Measurements from ENCODE around the gene ANAPC5. TPM values are rescaled to one million over a fixed set of nuclear protein-coding genes. Genes with fewer than 3 reads are reported as not detected.

The ANAPC5 gene
- total RNA-seq, 1 donor from 2014 or later: 86.0 TPM

DNA sequence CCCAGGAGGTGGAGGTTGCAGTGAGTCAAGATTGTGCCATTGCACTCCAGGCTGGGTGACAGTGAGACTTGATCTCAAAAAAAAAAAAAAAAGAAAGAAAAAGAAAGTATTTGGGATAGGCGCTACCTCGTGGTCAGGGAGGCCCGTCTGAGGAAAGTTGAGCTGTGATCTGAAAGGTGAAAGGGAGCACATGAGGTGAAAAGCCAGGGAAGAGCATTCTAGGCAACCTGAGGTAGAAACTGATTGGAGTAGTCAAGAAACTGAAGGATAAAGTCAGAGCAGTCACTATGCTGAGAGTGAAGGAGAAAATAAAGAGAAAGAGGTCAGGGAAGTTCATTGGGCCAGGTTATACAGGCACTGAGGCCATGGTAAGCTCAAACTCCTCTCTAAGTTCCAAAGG lies 7.7 kb downstream of the ANAPC5 start:
- no peak overlapping the region for H3K27ac Mint-ChIP-seq (ENCODE audit: unreplicated experiment)
- no peak overlapping the region for H3K4me3 Mint-ChIP-seq (ENCODE audit: unreplicated experiment)
- no peaks in the 10 kb centered on the region for H3K4me1 Mint-ChIP-seq (ENCODE audit: low read depth, unreplicated experiment)
- no peaks in the 10 kb centered on the region for H3K9me3 Mint-ChIP-seq (ENCODE audit: unreplicated experiment)
- no peaks in the 10 kb centered on the region for H3K27me3 Mint-ChIP-seq (ENCODE audit: unreplicated experiment)
- peaks cover 3% of the 10 kb centered on the region for H3K36me3 Mint-ChIP-seq (ENCODE audit: unreplicated experiment)
- DNase-seq: no peak
- TF ChIP-seq, protein P1, sequence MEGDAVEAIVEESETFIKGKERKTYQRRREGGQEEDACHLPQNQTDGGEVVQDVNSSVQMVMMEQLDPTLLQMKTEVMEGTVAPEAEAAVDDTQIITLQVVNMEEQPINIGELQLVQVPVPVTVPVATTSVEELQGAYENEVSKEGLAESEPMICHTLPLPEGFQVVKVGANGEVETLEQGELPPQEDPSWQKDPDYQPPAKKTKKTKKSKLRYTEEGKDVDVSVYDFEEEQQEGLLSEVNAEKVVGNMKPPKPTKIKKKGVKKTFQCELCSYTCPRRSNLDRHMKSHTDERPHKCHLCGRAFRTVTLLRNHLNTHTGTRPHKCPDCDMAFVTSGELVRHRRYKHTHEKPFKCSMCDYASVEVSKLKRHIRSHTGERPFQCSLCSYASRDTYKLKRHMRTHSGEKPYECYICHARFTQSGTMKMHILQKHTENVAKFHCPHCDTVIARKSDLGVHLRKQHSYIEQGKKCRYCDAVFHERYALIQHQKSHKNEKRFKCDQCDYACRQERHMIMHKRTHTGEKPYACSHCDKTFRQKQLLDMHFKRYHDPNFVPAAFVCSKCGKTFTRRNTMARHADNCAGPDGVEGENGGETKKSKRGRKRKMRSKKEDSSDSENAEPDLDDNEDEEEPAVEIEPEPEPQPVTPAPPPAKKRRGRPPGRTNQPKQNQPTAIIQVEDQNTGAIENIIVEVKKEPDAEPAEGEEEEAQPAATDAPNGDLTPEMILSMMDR (IDR thresholded peaks at IDR 0.05; ENCODE audit: partially characterized antibody, unreplicated experiment): no peak

DNA sequence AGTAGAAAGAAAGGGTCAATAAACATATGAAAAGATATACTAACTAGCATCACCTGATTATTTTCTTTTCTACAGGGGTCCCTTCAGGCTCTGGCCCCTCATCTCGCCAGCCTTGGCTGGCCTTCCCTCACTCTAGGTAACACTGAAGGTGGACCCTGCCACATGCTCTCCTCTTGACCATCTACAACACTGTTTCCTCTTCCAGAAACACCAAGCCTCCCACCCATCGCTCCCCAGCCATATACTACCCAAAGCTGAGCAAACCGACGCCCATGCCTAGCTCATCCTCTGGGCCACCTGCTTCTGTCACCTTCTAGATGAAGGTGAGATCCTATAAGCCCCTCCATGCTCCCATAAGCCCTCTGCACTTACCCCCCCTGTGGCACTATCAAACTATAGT lies 14.8 kb downstream of the ANAPC5 start:
- no peaks in the 10 kb centered on the region for H3K36me3 Mint-ChIP-seq (ENCODE audit: unreplicated experiment)
- no peaks in the 10 kb centered on the region for H3K4me1 Mint-ChIP-seq (ENCODE audit: low read depth, unreplicated experiment)
- TF ChIP-seq, protein P1 (IDR thresholded peaks at IDR 0.05; ENCODE audit: partially characterized antibody, unreplicated experiment): no peak
- no peak overlapping the region for H3K4me3 Mint-ChIP-seq (ENCODE audit: unreplicated experiment)
- DNase-seq: no peak
- no peaks in the 10 kb centered on the region for H3K9me3 Mint-ChIP-seq (ENCODE audit: unreplicated experiment)
- no peak overlapping the region for H3K27ac Mint-ChIP-seq (ENCODE audit: unreplicated experiment)
- peaks cover 4% of the 10 kb centered on the region for H3K27me3 Mint-ChIP-seq (ENCODE audit: unreplicated experiment)

DNA sequence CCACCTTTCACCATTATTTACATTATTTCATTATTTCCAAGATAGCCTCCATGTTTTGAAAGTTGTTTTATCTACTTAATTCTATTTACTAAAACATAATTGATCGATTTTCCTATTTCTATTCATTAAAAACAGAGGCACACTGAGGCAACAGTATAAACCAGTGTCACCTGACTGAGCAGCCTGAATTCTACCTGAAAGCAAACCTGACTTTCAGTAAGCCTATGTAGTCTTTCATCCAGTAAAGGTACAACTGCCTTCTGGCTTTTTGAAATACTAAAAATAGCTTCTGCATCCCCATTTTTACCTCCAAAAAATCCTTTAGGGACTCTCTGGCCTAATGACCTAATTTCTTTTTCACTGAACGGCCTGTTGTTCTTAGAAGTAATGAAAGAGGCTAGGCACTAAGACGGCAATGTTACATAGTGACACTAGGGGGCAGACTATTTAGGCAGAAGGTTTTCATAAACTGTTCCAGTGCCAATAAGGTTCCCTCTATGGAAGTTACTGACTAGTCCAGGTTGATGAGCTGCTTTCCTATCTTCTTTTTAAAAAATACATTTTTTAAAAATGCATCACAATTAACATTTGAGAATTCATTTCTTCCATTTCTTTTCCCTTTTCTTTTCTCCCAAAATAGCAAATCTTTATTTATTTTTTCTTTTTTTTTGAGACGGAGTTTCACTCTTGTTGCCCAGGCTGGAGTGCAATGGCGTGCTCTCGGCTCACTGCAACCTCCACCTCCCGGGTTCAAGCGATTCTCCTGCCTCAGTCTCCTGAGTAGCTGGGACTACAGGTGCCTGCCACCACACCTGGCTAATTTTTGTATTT lies 17.5 kb downstream of the ANAPC5 start:
- no peaks in the 10 kb centered on the region for H3K4me1 Mint-ChIP-seq (ENCODE audit: low read depth, unreplicated experiment)
- H3K36me3 Mint-ChIP-seq (ENCODE audit: unreplicated experiment): no peaks in the 10 kb centered on the region
- no peak for DNase-seq
- peaks cover 4% of the 10 kb centered on the region for H3K27me3 Mint-ChIP-seq (ENCODE audit: unreplicated experiment)
- TF ChIP-seq, protein P1 (IDR thresholded peaks at IDR 0.05; ENCODE audit: partially characterized antibody, unreplicated experiment): peak; percentile 87
- H3K27ac Mint-ChIP-seq (ENCODE audit: unreplicated experiment): no peak overlapping the region
- no peak overlapping the region for H3K4me3 Mint-ChIP-seq (ENCODE audit: unreplicated experiment)
- no peaks in the 10 kb centered on the region for H3K9me3 Mint-ChIP-seq (ENCODE audit: unreplicated experiment)

DNA sequence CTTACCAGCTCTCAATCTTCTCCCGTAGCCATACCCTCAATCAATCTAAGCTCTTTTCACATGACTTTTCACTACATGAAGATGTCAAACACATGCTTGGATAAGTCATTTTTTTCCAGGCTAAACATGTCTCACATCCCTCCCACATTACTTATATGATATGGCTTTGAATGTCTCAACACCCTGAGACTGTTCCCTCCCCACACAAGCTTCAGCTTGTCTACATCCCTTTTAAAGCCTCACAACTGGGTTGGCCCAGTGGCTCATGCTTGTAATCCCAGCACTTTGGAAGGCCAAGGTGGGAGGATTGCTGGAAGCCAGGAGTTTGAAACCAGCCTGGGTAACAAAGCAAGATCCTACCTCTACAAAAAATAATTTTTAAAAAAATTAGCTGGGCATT lies 18.5 kb downstream of the ANAPC5 start:
- DNase-seq: no peak
- no peak overlapping the region for H3K4me3 Mint-ChIP-seq (ENCODE audit: unreplicated experiment)
- peaks cover 4% of the 10 kb centered on the region for H3K27me3 Mint-ChIP-seq (ENCODE audit: unreplicated experiment)
- TF ChIP-seq, protein P1 (IDR thresholded peaks at IDR 0.05; ENCODE audit: partially characterized antibody, unreplicated experiment): no peak
- no peaks in the 10 kb centered on the region for H3K9me3 Mint-ChIP-seq (ENCODE audit: unreplicated experiment)
- H3K27ac Mint-ChIP-seq (ENCODE audit: unreplicated experiment): no peak overlapping the region
- no peaks in the 10 kb centered on the region for H3K36me3 Mint-ChIP-seq (ENCODE audit: unreplicated experiment)
- H3K4me1 Mint-ChIP-seq (ENCODE audit: low read depth, unreplicated experiment): no peaks in the 10 kb centered on the region

DNA sequence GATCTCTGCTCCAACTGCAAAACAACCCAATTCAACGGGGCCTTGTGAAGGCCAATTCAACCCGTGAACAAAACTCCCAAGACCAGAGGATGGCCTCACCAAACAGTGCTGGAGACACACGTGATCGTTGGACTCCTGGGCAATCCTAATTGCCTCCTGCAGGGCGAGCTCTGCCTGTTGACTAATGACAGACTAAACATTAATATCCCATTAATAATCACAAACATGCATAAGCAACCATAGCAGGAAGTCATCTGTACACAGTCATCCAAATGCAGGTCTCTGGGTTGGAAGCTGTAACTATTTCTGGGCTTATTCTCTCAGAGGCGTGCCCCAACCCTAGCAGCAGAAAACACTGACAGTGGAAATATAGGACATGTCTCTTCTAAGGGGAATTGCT lies 21.0 kb downstream of the ANAPC5 start:
- TF ChIP-seq, protein P1 (IDR thresholded peaks at IDR 0.05; ENCODE audit: partially characterized antibody, unreplicated experiment): no peak
- no peak overlapping the region for H3K4me3 Mint-ChIP-seq (ENCODE audit: unreplicated experiment)
- DNase-seq: no peak
- H3K27ac Mint-ChIP-seq (ENCODE audit: unreplicated experiment): no peak overlapping the region
- no peaks in the 10 kb centered on the region for H3K27me3 Mint-ChIP-seq (ENCODE audit: unreplicated experiment)
- H3K4me1 Mint-ChIP-seq (ENCODE audit: low read depth, unreplicated experiment): no peaks in the 10 kb centered on the region
- H3K36me3 Mint-ChIP-seq (ENCODE audit: unreplicated experiment): no peaks in the 10 kb centered on the region
- H3K9me3 Mint-ChIP-seq (ENCODE audit: unreplicated experiment): no peaks in the 10 kb centered on the region

All from glutamatergic neuron (in vitro differentiated cells).